Liver (tissue), 9 donors: ENCODE results near the gene VRK2. TPM values are rescaled to one million over a fixed set of nuclear protein-coding genes. Genes with fewer than 3 reads are reported as not detected.

Source experiments
- DNase-seq: peaks from one replicate; pipeline ENCODE4 v3.0.0-alpha.2; 2017; ENCODE audit warnings: low spot score
- H3K27ac ChIP-seq, 2 donors: one replicate each; pipeline ENCODE4 v1.7.0; 2013; ENCODE audit warnings: inconsistent platforms in 2 of 2, low read length in 2 of 2, control low read depth in 1 of 2, low read depth in 1 of 2, mild to moderate bottlenecking in 1 of 2
- H3K27me3 ChIP-seq, 4 donors: one replicate each; pipeline versions ENCODE4 v1.6.1 to v1.7.0; 2013; ENCODE audit warnings: low read length in 3 of 4, inconsistent platforms in 1 of 4, mild to moderate bottlenecking in 1 of 4, moderate library complexity in 1 of 4; ENCODE audit not compliant: control insufficient read depth in 4 of 4, insufficient read depth in 4 of 4
- H3K36me3 ChIP-seq, 4 donors: one replicate each; pipeline versions ENCODE4 v1.6.1 to v1.7.0; 2013; ENCODE audit warnings: low read length in 3 of 4, mild to moderate bottlenecking in 3 of 4, low read depth in 1 of 4, moderate library complexity in 1 of 4; ENCODE audit not compliant: control insufficient read depth in 4 of 4, insufficient read depth in 3 of 4
- H3K4me1 ChIP-seq, 4 donors: one replicate each; pipeline versions ENCODE4 v1.6.1 to v1.7.0; 2013; ENCODE audit warnings: low read length in 3 of 4, mild to moderate bottlenecking in 3 of 4, moderate library complexity in 1 of 4; ENCODE audit not compliant: control insufficient read depth in 4 of 4, insufficient read depth in 4 of 4
- H3K4me3 ChIP-seq, 3 donors: one replicate each; pipeline versions ENCODE4 v1.6.1 to v1.7.0; 2013; ENCODE audit warnings: low read length in 3 of 3, control low read depth in 1 of 3, low read depth in 1 of 3, mild to moderate bottlenecking in 1 of 3
- H3K9ac ChIP-seq, 2 donors: one replicate each; pipeline ENCODE4 v1.7.0; 2013; ENCODE audit warnings: low read length in 2 of 2, mild to moderate bottlenecking in 2 of 2, moderate library complexity in 2 of 2, control low read depth in 1 of 2, low read depth in 1 of 2
- H3K9me3 ChIP-seq, 4 donors: one replicate each; pipeline versions ENCODE4 v1.6.1 to v1.7.0; 2013; ENCODE audit warnings: low read length in 3 of 4; ENCODE audit not compliant: control insufficient read depth in 4 of 4
- ATF3 ChIP-seq: IDR thresholded peaks from 2 replicates; pipeline ENCODE4 v1.6.1; 2016; ENCODE audit warnings: antibody characterized with exemption
- CTCF ChIP-seq: fragments of 150-350 bp; IDR thresholded peaks from 2 replicates; pipeline ENCODE4 v1.5.1; 2017; ENCODE audit warnings: improper control_type of control experiment, low read depth, low read length; ENCODE audit not compliant: missing input control
- EGR1 ChIP-seq, 2 donors: IDR thresholded peaks; 2 replicates each; pipeline ENCODE4 v1.6.1; 2016 to 2018; ENCODE audit warnings: antibody characterized with exemption in 2 of 2, low read depth in 2 of 2
- FOXA1 ChIP-seq: IDR thresholded peaks from 2 replicates; pipeline ENCODE4 v1.6.1; 2016; ENCODE audit warnings: antibody characterized with exemption
- FOXA2 ChIP-seq: IDR thresholded peaks from 2 replicates; pipeline ENCODE4 v1.6.1; 2016; ENCODE audit warnings: antibody characterized with exemption
- GABPA ChIP-seq, 2 donors: IDR thresholded peaks in 1 of 2; conservative IDR thresholded peaks in 1 of 2; 2 replicates each; pipeline ENCODE4 v1.6.1; 2016; ENCODE audit warnings: antibody characterized with exemption in 2 of 2, mild to moderate bottlenecking in 1 of 2, moderate library complexity in 1 of 2
- HNF4A ChIP-seq, 2 donors: conservative IDR thresholded peaks; 2 replicates each; pipeline ENCODE4 v1.6.1; 2016; ENCODE audit warnings: antibody characterized with exemption in 2 of 2, mild to moderate bottlenecking in 2 of 2
- HNF4G ChIP-seq: IDR thresholded peaks from 2 replicates; pipeline ENCODE4 v1.6.1; 2016; ENCODE audit warnings: antibody characterized with exemption
- JUND ChIP-seq, 2 donors: IDR thresholded peaks; 2 replicates each; pipeline ENCODE4 v1.6.1; 2016; ENCODE audit warnings: antibody characterized with exemption in 2 of 2
- MAX ChIP-seq: IDR thresholded peaks from 2 replicates; pipeline ENCODE4 v1.6.1; 2016; ENCODE audit warnings: antibody characterized with exemption
- RAD21 ChIP-seq, 2 donors: IDR thresholded peaks; 2 replicates each; pipeline ENCODE4 v1.6.1; 2016; ENCODE audit warnings: antibody characterized with exemption in 2 of 2, mild to moderate bottlenecking in 2 of 2
- REST ChIP-seq: IDR thresholded peaks from 2 replicates; pipeline ENCODE4 v1.6.1; 2016; ENCODE audit warnings: antibody characterized with exemption, mild to moderate bottlenecking
- RXRA ChIP-seq, 2 donors: IDR thresholded peaks; 2 replicates each; pipeline ENCODE4 v1.6.1; 2017 to 2018; ENCODE audit warnings: antibody characterized with exemption in 2 of 2, mild to moderate bottlenecking in 1 of 2
- SP1 ChIP-seq: IDR thresholded peaks from 2 replicates; pipeline ENCODE4 v1.6.1; 2018; ENCODE audit warnings: antibody characterized with exemption, mild to moderate bottlenecking
- TAF1 ChIP-seq: conservative IDR thresholded peaks from 2 replicates; pipeline ENCODE4 v1.6.1; 2016; ENCODE audit warnings: antibody characterized with exemption, mild to moderate bottlenecking
- YY1 ChIP-seq: IDR thresholded peaks from 2 replicates; pipeline ENCODE4 v1.6.1; 2016; ENCODE audit warnings: antibody characterized with exemption, mild to moderate bottlenecking
- ZBTB33 ChIP-seq: IDR thresholded peaks from 2 replicates; pipeline ENCODE4 v1.6.1; 2016; ENCODE audit warnings: antibody characterized with exemption
- WGBS: extraction: QIAGEN DNeasy Blood & Tissue Kit; methylation state at CpG from one replicate; pipeline ENCODE4 v1.1.7; 2013; 5-methylcytosine and 5-hydroxymethylcytosine counted together
- polyA plus RNA-seq, 2 donors: library from polyadenylated mRNA; stranded (reverse) in 1 of 2; unstranded in 1 of 2; fragments of 200-250 nt in 1 of 2; fragments of >200 nt in 1 of 2; fragmentation: Nextera tagmentation in 1 of 2; extraction: Ambion mirVana in 1 of 2; gene quantifications; one replicate each; pipeline versions ENCODE4 v1.2.1 to v1.2.3, GENCODE V29; 2013 to 2015
- total RNA-seq, 2 donors: library from RNA; depleted of rRNA; stranded (reverse); fragments of >200 nt; gene quantifications; one replicate each; pipeline ENCODE4 v1.2.3, GENCODE V29; 2014
- donor health status: healthy.
- donor health status: healthy.
- donor health status: healthy.
- donor health status: healthy.
- donor health status: healthy.

VRK2 gene
- total and polyA plus RNA-seq, 4 donors = 5.4 to 17.3 (median 8.5) TPM

- Histone ChIP-seq H3K4me3 (no peak overlapping the region), H3K36me3 (peaks cover 0 to 5% (median 3%) of the 10 kb centered on the region in 4 donors), H3K9me3 (no peaks in the 10 kb centered on the region), H3K9ac (no peak overlapping the region), H3K4me1 (no peaks in the 10 kb centered on the region), H3K27me3 (no peaks in the 10 kb centered on the region), H3K27ac (no peak overlapping the region)
- TF ChIP-seq ATF3 (no peak), RXRA (IDR thresholded peaks at IDR 0.05) (no peak), CTCF (no peak), HNF4G (no peak), FOXA2 (no peak), ZBTB33 (no peak), RAD21 (IDR thresholded peaks at IDR 0.05) (no peak), JUND (IDR thresholded peaks at IDR 0.05) (no peak), YY1 (no peak), GABPA (IDR thresholded peaks at IDR 0.05 in 1 of 2, conservative IDR thresholded peaks at IDR 0.05 in 1 of 2) (no peak), FOXA1 (no peak), EGR1 (IDR thresholded peaks at IDR 0.05; ENCODE audit: low read depth in 2 of 2) (no peak), REST (no peak), SP1 (no peak), HNF4A (conservative IDR thresholded peaks at IDR 0.05) (no peak)
- no peak for DNase-seq
- WGBS = 98% methylated on average over 5 of the region's 5 CpGs
Measured at GRCh38 chr2:58120626-58121229, 74.1 kb downstream of the VRK2 start.

- Histone ChIP-seq H3K9ac (no peak overlapping the region), H3K36me3 (peaks cover 0 to 5% (median 3%) of the 10 kb centered on the region in 4 donors), H3K9me3 (no peaks in the 10 kb centered on the region), H3K27me3 (no peaks in the 10 kb centered on the region), H3K4me1 (no peaks in the 10 kb centered on the region), H3K27ac (no peak overlapping the region), H3K4me3 (no peak overlapping the region)
- 89% methylated on average over 3 of the region's 3 CpGs for WGBS
- no peak for DNase-seq
- TF ChIP-seq SP1 (no peak), REST (no peak), ATF3 (no peak), EGR1 (IDR thresholded peaks at IDR 0.05; ENCODE audit: low read depth in 2 of 2) (no peak), TAF1 (no peak), HNF4G (no peak), HNF4A (conservative IDR thresholded peaks at IDR 0.05) (no peak), YY1 (no peak), RXRA (IDR thresholded peaks at IDR 0.05) (no peak), MAX (no peak), CTCF (no peak), GABPA (IDR thresholded peaks at IDR 0.05 in 1 of 2, conservative IDR thresholded peaks at IDR 0.05 in 1 of 2) (no peak)
Measured at GRCh38 chr2:58122040-58122439, 75.4 kb downstream of the VRK2 start.
